ENCODE results near the gene ADAMTS8.

The ADAMTS8 gene

DNA sequence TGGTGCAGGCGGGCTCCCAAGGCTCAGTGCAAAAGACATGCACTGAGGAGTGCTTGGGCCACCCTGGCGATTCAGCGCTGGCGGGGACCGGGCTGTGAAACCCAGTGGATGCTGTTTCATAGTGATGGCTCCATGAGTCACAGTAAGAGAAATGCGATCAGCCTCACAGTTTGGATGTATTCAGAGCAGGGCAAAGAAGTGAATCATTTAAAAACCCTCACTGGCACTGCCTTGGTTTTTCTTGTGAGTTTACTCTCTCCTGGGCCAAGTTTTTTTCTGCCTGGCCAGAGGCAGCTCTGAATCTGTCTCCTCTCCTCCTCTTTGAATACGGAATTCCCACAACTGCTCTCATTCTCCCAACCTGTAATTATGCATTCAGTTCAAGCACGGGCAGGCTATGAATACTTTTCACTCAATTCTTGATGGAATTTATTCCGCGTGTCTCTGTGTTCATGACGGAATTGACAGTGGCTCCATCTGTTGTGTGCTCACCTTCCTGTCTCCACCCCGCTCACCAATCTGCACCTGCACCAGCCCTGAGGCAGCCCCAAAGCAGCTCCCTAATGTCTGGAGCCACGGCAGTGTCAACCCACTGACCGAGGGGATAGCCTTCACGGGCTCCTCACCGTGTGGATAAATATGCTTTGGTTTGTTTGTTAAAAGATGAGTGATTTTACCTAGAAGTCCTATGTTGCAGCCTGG, 14.9 kb downstream of the ADAMTS8 start:
- TF ChIP-seq FOXP2 (optimal IDR thresholded peaks at IDR 0.05; ENCODE audit: control extremely low read depth, extremely low read length, insufficient read depth), result no peak
- no peak for TF ChIP-seq EZH2 (IDR thresholded peaks at IDR 0.05)
- no peak for TF ChIP-seq POLR2AphosphoS5 (IDR thresholded peaks at IDR 0.05; ENCODE audit: borderline replicate concordance, low read depth, low read length)
- DNase-seq (ENCODE audit: low read depth, low spot score), result no peak
- no peak overlapping the region for H3K27ac ChIP-seq

DNA sequence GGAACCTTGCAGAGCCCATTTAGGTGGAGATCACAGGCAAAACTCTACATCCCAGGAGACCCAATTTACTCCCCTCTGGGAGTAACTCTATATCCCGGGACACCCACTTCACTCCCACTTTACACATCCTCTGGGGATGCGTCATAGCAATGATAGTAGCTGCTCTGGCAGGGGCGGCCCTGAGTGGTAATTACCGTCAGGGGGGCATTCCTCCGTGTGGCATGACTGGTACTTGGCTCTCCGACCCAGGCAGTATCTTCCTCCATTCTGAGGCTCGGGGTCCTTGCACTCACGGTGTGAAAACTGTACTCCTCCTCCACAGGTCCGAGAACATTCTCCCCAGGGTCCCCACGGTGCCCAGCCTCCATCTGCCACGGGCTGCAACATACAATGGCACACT, 17.2 kb downstream of the ADAMTS8 start:
- H3K9ac ChIP-seq (ENCODE audit: insufficient read length), result no peak overlapping the region
- TF ChIP-seq FOXP2 (optimal IDR thresholded peaks at IDR 0.05; ENCODE audit: control extremely low read depth, extremely low read length, insufficient read depth) (no peak), POLR2AphosphoS5 (IDR thresholded peaks at IDR 0.05; ENCODE audit: borderline replicate concordance, low read depth, low read length) (no peak), EZH2 (IDR thresholded peaks at IDR 0.05) (no peak)
- no peak overlapping the region for H3K4me3 ChIP-seq
- no peak for DNase-seq (ENCODE audit: low read depth, low spot score)
- no peak overlapping the region for H3K27ac ChIP-seq
- H3K36me3 ChIP-seq (ENCODE audit: insufficient read depth, low read length), result no peaks in the 10 kb centered on the region
- no peaks in the 10 kb centered on the region for H3K9me3 ChIP-seq (ENCODE audit: low read depth, low read length)

More for the DNA sequence above, 14.9 kb downstream of the ADAMTS8 start:
- no peaks in the 10 kb centered on the region for H3K36me3 ChIP-seq (ENCODE audit: insufficient read depth, low read length)
- H3K9ac ChIP-seq (ENCODE audit: insufficient read length), result no peak overlapping the region
- H3K4me3 ChIP-seq, result no peak overlapping the region
- H3K9me3 ChIP-seq (ENCODE audit: low read depth, low read length), result no peaks in the 10 kb centered on the region

DNA sequence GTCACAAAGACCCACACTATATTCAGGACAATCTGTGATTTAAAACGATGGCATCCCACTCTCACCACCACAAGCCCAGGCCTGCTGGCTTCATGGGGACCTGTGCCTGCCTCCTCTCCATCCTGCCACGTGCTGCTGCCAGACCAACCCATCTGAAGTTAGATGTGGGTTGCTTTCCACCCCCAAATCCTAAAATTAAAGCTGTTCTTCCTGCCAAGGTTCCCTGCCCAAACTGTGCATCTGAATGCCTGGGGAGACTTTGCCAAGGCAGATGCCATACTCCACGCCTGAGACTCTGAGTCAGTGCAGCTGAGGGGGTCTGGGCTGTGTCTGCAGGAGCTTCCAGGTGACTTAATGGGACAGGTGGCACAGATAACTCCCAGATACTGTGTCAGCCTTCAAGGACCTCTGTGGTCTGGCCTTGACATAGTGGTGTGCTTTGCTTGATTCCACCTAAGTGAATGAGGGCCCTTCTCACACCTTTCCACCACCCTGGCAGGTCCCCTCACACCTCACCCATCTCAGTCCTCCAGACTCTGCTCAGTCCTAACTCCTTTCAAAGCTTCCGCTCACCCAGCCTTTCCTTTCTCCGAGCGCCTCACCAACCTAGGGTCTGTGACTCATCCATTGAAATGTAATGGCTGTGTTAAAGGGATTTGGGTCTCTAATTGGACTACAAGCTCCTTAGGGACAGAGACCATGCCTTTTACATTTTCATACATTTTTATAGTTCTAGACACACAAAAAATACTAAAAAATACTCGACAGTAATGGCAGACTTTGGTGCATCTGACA, 18.6 kb downstream of the ADAMTS8 start:
- H3K9me3 ChIP-seq (ENCODE audit: low read depth, low read length), result no peaks in the 10 kb centered on the region
- H3K4me3 ChIP-seq, result no peak overlapping the region
- H3K27ac ChIP-seq, result no peak overlapping the region
- no peaks in the 10 kb centered on the region for H3K36me3 ChIP-seq (ENCODE audit: insufficient read depth, low read length)
- TF ChIP-seq EZH2 (IDR thresholded peaks at IDR 0.05) (no peak), POLR2AphosphoS5 (IDR thresholded peaks at IDR 0.05; ENCODE audit: borderline replicate concordance, low read depth, low read length) (no peak), FOXP2 (optimal IDR thresholded peaks at IDR 0.05; ENCODE audit: control extremely low read depth, extremely low read length, insufficient read depth) (no peak)
- H3K9ac ChIP-seq (ENCODE audit: insufficient read length), result no peak overlapping the region
- DNase-seq (ENCODE audit: low read depth, low spot score), result no peak

DNA sequence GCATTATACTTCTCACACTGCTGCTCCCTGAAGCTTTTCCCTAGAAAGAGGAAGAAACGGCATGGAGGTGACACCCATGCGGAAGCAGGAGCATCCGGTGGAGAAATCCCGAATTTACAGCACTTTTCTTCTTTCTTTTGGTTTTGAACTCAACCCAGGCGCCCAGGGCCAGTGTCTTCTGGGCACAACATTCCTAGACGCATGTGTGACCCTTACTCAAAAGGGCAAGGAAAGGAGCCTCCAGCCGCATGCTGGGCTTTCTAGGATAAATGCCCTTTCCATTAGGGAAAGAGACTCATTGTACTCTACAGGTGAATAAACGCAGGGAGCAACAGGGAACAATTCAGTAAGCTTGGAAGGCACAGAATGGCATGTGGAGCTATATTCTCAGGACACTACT, 19.5 kb downstream of the ADAMTS8 start:
- no peak for DNase-seq (ENCODE audit: low read depth, low spot score)
- H3K4me3 ChIP-seq, result no peak overlapping the region
- no peak overlapping the region for H3K9ac ChIP-seq (ENCODE audit: insufficient read length)
- no peak overlapping the region for H3K27ac ChIP-seq
- TF ChIP-seq FOXP2 (optimal IDR thresholded peaks at IDR 0.05; ENCODE audit: control extremely low read depth, extremely low read length, insufficient read depth) (no peak), EZH2 (IDR thresholded peaks at IDR 0.05) (no peak), POLR2AphosphoS5 (IDR thresholded peaks at IDR 0.05; ENCODE audit: borderline replicate concordance, low read depth, low read length) (no peak)
- no peaks in the 10 kb centered on the region for H3K9me3 ChIP-seq (ENCODE audit: low read depth, low read length)
- H3K36me3 ChIP-seq (ENCODE audit: insufficient read depth, low read length), result no peaks in the 10 kb centered on the region

DNA sequence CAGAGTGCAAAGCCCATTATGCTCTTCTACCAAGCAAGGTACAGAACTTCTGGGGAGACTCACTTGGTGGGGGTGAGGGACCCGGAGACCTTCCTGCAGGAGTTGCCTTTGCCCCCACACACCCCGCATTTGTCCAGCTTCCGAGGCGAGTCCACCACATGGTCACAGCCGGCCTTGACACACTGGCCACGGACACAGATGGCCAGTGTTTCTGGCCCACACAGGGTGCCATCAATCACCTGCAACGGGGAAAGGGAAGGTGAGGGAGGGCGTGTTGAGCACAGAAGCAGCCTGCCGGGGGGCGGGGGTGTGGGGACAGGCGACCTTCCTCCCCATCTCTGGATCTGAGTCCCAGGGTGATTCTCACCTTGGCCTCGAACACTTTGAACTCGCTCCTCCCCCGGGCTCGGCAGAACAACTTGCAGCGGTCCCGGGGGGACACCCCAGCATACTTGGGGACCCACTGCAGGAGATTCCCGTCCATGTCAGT, 20.0 kb downstream of the ADAMTS8 start:
- no peak for TF ChIP-seq FOXP2 (optimal IDR thresholded peaks at IDR 0.05; ENCODE audit: control extremely low read depth, extremely low read length, insufficient read depth)
- TF ChIP-seq POLR2AphosphoS5 (IDR thresholded peaks at IDR 0.05; ENCODE audit: borderline replicate concordance, low read depth, low read length), result no peak
- TF ChIP-seq EZH2 (IDR thresholded peaks at IDR 0.05), result no peak
- Histone ChIP-seq H3K4me3 (no peak overlapping the region), H3K9me3 (ENCODE audit: low read depth, low read length) (no peaks in the 10 kb centered on the region), H3K9ac (ENCODE audit: insufficient read length) (no peak overlapping the region), H3K36me3 (ENCODE audit: insufficient read depth, low read length) (no peaks in the 10 kb centered on the region), H3K27ac (no peak overlapping the region)
- no peak for DNase-seq (ENCODE audit: low read depth, low spot score)

DNA sequence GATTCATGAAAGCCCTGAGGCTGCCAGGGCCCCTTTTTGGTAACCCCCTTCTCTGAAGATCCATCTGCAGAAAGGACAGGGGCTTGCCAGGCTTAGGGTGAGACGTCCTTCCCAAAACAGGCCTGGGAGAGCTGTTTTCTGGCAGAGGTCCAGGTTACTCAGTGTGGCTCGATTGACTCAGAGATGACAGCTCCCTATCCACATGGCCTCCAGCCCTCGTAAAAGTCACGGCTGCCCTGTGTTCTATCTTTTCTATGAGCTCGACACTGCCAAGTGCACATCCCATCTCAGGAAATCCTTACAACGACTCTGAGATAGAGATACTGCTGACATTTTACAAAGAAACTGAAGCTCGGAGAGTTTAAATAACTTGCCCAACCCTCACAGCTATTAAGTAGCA, 20.4 kb downstream of the ADAMTS8 start:
- Histone ChIP-seq H3K9me3 (ENCODE audit: low read depth, low read length) (no peaks in the 10 kb centered on the region), H3K4me3 (no peak overlapping the region), H3K27ac (no peak overlapping the region), H3K9ac (ENCODE audit: insufficient read length) (no peak overlapping the region), H3K36me3 (ENCODE audit: insufficient read depth, low read length) (no peaks in the 10 kb centered on the region)
- DNase-seq (ENCODE audit: low read depth, low spot score), result no peak
- TF ChIP-seq POLR2AphosphoS5 (IDR thresholded peaks at IDR 0.05; ENCODE audit: borderline replicate concordance, low read depth, low read length) (no peak), EZH2 (IDR thresholded peaks at IDR 0.05) (no peak), FOXP2 (optimal IDR thresholded peaks at IDR 0.05; ENCODE audit: control extremely low read depth, extremely low read length, insufficient read depth) (no peak)

DNA sequence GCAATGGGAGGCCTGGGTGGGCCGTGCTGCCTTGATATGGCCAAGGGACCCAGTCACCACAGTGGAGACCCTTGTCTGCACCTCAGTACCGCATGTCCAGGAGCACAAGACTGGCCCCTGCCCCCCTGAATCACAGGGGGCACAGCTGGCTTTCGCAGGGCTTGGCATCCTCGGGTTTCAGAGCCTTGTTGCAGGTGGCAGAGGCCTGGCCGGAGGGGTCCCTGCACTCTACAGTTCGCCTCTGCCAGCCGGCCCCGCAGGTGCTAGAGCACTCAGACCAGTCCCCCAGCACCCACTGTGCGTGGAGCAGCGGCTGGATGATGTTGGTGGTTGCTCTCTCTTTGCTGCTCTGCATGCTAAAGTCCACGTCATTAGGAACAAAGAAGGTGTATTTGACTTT, 23.0 kb downstream of the ADAMTS8 start:
- Histone ChIP-seq H3K4me3 (no peak overlapping the region), H3K36me3 (ENCODE audit: insufficient read depth, low read length) (no peaks in the 10 kb centered on the region), H3K9me3 (ENCODE audit: low read depth, low read length) (no peaks in the 10 kb centered on the region), H3K9ac (ENCODE audit: insufficient read length) (no peak overlapping the region), H3K27ac (no peak overlapping the region)
- TF ChIP-seq FOXP2 (optimal IDR thresholded peaks at IDR 0.05; ENCODE audit: control extremely low read depth, extremely low read length, insufficient read depth) (no peak), EZH2 (IDR thresholded peaks at IDR 0.05) (no peak), POLR2AphosphoS5 (IDR thresholded peaks at IDR 0.05; ENCODE audit: borderline replicate concordance, low read depth, low read length) (no peak)
- DNase-seq (ENCODE audit: low read depth, low spot score), result no peak

DNA sequence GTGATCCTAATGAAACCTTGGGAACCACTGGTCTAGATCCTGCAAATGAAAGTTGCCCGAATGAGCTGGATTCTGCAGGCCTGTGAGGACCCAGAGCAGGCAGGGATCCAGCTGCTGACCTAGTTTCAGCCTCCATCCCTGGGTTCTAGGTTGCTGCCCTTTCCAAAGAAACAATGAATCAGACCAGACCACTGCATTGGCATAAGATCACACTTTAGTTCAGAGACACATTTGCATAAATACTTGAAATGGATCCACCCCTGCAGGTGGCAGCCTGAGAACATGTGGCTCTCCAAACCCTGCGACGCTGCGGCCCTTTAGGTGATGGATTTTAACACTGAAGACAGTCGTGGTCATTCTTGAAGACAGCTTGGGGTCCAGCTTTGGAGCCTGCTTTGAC, 23.7 kb downstream of the ADAMTS8 start:
- H3K9me3 ChIP-seq (ENCODE audit: low read depth, low read length), result no peaks in the 10 kb centered on the region
- no peak overlapping the region for H3K27ac ChIP-seq
- H3K9ac ChIP-seq (ENCODE audit: insufficient read length), result no peak overlapping the region
- no peak for DNase-seq (ENCODE audit: low read depth, low spot score)
- no peak for TF ChIP-seq EZH2 (IDR thresholded peaks at IDR 0.05)
- no peak for TF ChIP-seq FOXP2 (optimal IDR thresholded peaks at IDR 0.05; ENCODE audit: control extremely low read depth, extremely low read length, insufficient read depth)
- no peak for TF ChIP-seq POLR2AphosphoS5 (IDR thresholded peaks at IDR 0.05; ENCODE audit: borderline replicate concordance, low read depth, low read length)
- H3K36me3 ChIP-seq (ENCODE audit: insufficient read depth, low read length), result no peaks in the 10 kb centered on the region
- H3K4me3 ChIP-seq, result no peak overlapping the region
